ENCODE results near the gene SKIC2.
A peak's percentile ranks its signal among the peaks of the same experiment; 100 is the strongest.

Gene SKIC2

GRCh38 chr6:31968791-31969711 is 10.1 kb downstream of the SKIC2 start:
- H3K4me3 Mint-ChIP-seq = no peak overlapping the region
- H3K27me3 Mint-ChIP-seq (ENCODE audit: low read depth, poor library complexity) = no peaks in the 10 kb centered on the region
- no peak for DNase-seq
- peaks cover 35% of the 10 kb centered on the region for H3K4me1 Mint-ChIP-seq
- peaks cover 2% of the 10 kb centered on the region for H3K9me3 Mint-ChIP-seq
- H3K27ac Mint-ChIP-seq = peak overlapping the region; percentile 36
- peaks cover 36% of the 10 kb centered on the region for H3K36me3 Mint-ChIP-seq (ENCODE audit: low read depth)
- TF ChIP-seq CTCF (IDR thresholded peaks at IDR 0.05) = no peak

- no peaks in the 10 kb centered on the region for H3K27me3 Mint-ChIP-seq (ENCODE audit: low read depth, poor library complexity)
- peak overlapping the region; percentile 65 for H3K4me3 Mint-ChIP-seq
- peaks cover 35% of the 10 kb centered on the region for H3K4me1 Mint-ChIP-seq
- peaks cover 42% of the 10 kb centered on the region for H3K36me3 Mint-ChIP-seq (ENCODE audit: low read depth)
- H3K9me3 Mint-ChIP-seq = peaks cover 11% of the 10 kb centered on the region
- H3K27ac Mint-ChIP-seq = peak overlapping the region; percentile 100
- no peak for TF ChIP-seq CTCF (IDR thresholded peaks at IDR 0.05)
- DNase-seq = no peak
Measured at GRCh38 chr6:31969712-31970603, 11.0 kb downstream of the SKIC2 start.

- no peak for TF ChIP-seq CTCF (IDR thresholded peaks at IDR 0.05)
- Mint-ChIP-seq H3K9me3 (peaks cover 18% of the 10 kb centered on the region), H3K27me3 (ENCODE audit: low read depth, poor library complexity) (no peaks in the 10 kb centered on the region), H3K4me3 (peak overlapping the region; percentile 91), H3K27ac (peak overlapping the region; percentile 100), H3K4me1 (peaks cover 35% of the 10 kb centered on the region), H3K36me3 (ENCODE audit: low read depth) (peaks cover 49% of the 10 kb centered on the region)
- DNase-seq = no peak
Measured at GRCh38 chr6:31970604-31971271, 11.8 kb downstream of the SKIC2 start.

- Mint-ChIP-seq H3K36me3 (ENCODE audit: low read depth) (peaks cover 50% of the 10 kb centered on the region), H3K4me3 (peak overlapping the region; percentile 91), H3K4me1 (peaks cover 35% of the 10 kb centered on the region), H3K27ac (peak overlapping the region; percentile 100), H3K9me3 (peaks cover 18% of the 10 kb centered on the region), H3K27me3 (ENCODE audit: low read depth, poor library complexity) (no peaks in the 10 kb centered on the region)
- no peak for DNase-seq
- TF ChIP-seq CTCF (IDR thresholded peaks at IDR 0.05) = no peak
Measured at GRCh38 chr6:31971279-31971992, 12.5 kb downstream of the SKIC2 start.

GRCh38 chr6:31971993-31972708 is 13.2 kb downstream of the SKIC2 start, which contains the start of gene DXO:
Gene DXO (minus strand): TSS chr6:31972138. CDS start chr6:31971675, 463 bp downstream.
- Mint-ChIP-seq H3K4me1 (peaks cover 35% of the 10 kb centered on the region), H3K36me3 (ENCODE audit: low read depth) (peaks cover 50% of the 10 kb centered on the region), H3K9me3 (peaks cover 24% of the 10 kb centered on the region), H3K4me3 (peak within 1 kb of the TSS; percentile 91), H3K27me3 (ENCODE audit: low read depth, poor library complexity) (peaks cover under 1% of the 10 kb centered on the region), H3K27ac (peak within 1 kb of the TSS; percentile 100)
- TF ChIP-seq CTCF (IDR thresholded peaks at IDR 0.05) = no peak
- DNase-seq = peak; percentile 92
